Fibroblast of skin of right biceps (primary cell): ENCODE data around the gene ATG4A.

Experiments used
- DNase-seq: peaks from one replicate; pipeline ENCODE4 v3.0.0-alpha.2; 2013

The ATG4A gene

GRCh38 chrX:108171671-108172070, 80.1 kb downstream of the ATG4A start:
- no peak for DNase-seq

- no peak for DNase-seq
Observed at GRCh38 chrX:108173874-108174273, 82.3 kb downstream of the ATG4A start.

GRCh38 chrX:108177351-108178142, 86.0 kb downstream of the ATG4A start:
- DNase-seq: no peak

GRCh38 chrX:108178143-108178498, 86.5 kb downstream of the ATG4A start:
- DNase-seq: no peak

GRCh38 chrX:108186811-108187210, 95.2 kb downstream of the ATG4A start:
- peak; percentile 83 for DNase-seq

- no peak for DNase-seq
Observed at GRCh38 chrX:108198420-108198819, 106.8 kb downstream of the ATG4A start.

GRCh38 chrX:108199041-108199440, 107.5 kb downstream of the ATG4A start:
- no peak for DNase-seq

- DNase-seq: peak; percentile 17
Observed at GRCh38 chrX:108199691-108200090, 108.1 kb downstream of the ATG4A start.

GRCh38 chrX:108203540-108203939, 112.0 kb downstream of the ATG4A start:
- no peak for DNase-seq
